Endothelial cell of umbilical vein (primary cell): Measurements from ENCODE around the gene CCDC170. TPM values are rescaled to one million over a fixed set of nuclear protein-coding genes. Genes with fewer than 3 reads are reported as not detected.

ENCODE experiments used
- BruUV-seq: library from RNA; stranded (reverse); fragments of 400-500 nt; replicated peaks from 2 replicates; lab custom pipeline; 2021; lab: Mats Ljungman, UMichigan
- CTCF ChIA-PET: fragments of 300-600, 350-600 bp; sonication (Branson Sonifier 250); formaldehyde crosslinking; loops from one replicate; lab custom pipeline; 2021; ENCODE audit warnings: antibody characterized with exemption, inconsistent platforms; lab: Charles Lee
- POLR2A ChIA-PET: fragments of 300-600, 350-600 bp; sonication (Branson Sonifier 250); formaldehyde crosslinking; loops from one replicate; lab custom pipeline; 2021; ENCODE audit warnings: antibody characterized with exemption, inconsistent platforms; lab: Charles Lee
- DNase-seq: peaks from one replicate; pipeline ENCODE4 v3.0.0-alpha.2; 2011; ENCODE audit warnings: low read depth, low spot score
- FAIRE-seq: peaks from 2 replicates; lab custom pipeline; 2011; peaks lifted over from hg19 to GRCh38; lab: Jason Lieb, UNC
- H2AFZ ChIP-seq: 2 replicates; pipeline ENCODE4 v1.6.0; 2012; ENCODE audit warnings: low read depth, low read length, control low read depth, inconsistent platforms
- H3K27ac ChIP-seq: 2 replicates; pipeline ENCODE4 v1.5.1; 2011; ENCODE audit warnings: low read depth, mild to moderate bottlenecking, control low read depth, low read length, moderate library complexity; ENCODE audit not compliant: insufficient read depth
- H3K27me3 ChIP-seq, 2 experiments: 2 replicates each; pipeline versions ENCODE4 v1.6.0 to v1.6.1; 2011; ENCODE audit warnings: low read length in 2 of 2, mixed read lengths in 1 of 2; ENCODE audit not compliant: control insufficient read depth in 2 of 2, insufficient read depth in 2 of 2
- H3K36me3 ChIP-seq, 2 experiments: 2 replicates in 1 of 2; 3 replicates in 1 of 2; pipeline ENCODE4 v1.5.1; 2011; ENCODE audit warnings: low read length in 2 of 2, mild to moderate bottlenecking in 1 of 2, moderate library complexity in 1 of 2; ENCODE audit not compliant: control insufficient read depth in 2 of 2, insufficient read depth in 2 of 2; ENCODE audit errors: extremely low read depth in 1 of 2
- H3K4me1 ChIP-seq: 3 replicates; pipeline ENCODE4 v1.5.1; 2011; ENCODE audit warnings: mild to moderate bottlenecking, low read length; ENCODE audit not compliant: control insufficient read depth, insufficient read depth; ENCODE audit errors: extremely low read depth
- H3K4me2 ChIP-seq: 2 replicates; pipeline ENCODE4 v1.6.1; 2011; ENCODE audit warnings: low read length, control low read depth, mixed read lengths; ENCODE audit not compliant: insufficient read depth
- H3K4me3 ChIP-seq, 3 experiments: fragments of 200-600 bp in 1 of 3; sonication (generic), shearing (Covaris generic) in 1 of 3; replicated peaks in 1 of 3; 2 replicates each; pipeline ENCODE4 v1.5.1; 2011 to 2016; ENCODE audit warnings: control low read depth in 3 of 3, low read length in 3 of 3, mild to moderate bottlenecking in 2 of 3, inconsistent platforms in 1 of 3, low read depth in 1 of 3, moderate library complexity in 1 of 3; ENCODE audit not compliant: insufficient read depth in 1 of 3
- H3K79me2 ChIP-seq: 2 replicates; pipeline ENCODE4 v1.6.0; 2012; ENCODE audit warnings: low read length, inconsistent platforms; ENCODE audit not compliant: control insufficient read depth, insufficient read depth
- H3K9ac ChIP-seq: replicated peaks from 2 replicates; pipeline ENCODE3; 2011; ENCODE audit warnings: low read length, control low read depth; ENCODE audit not compliant: insufficient read depth; ENCODE audit errors: extremely low read depth
- H3K9me1 ChIP-seq: replicated peaks from 3 replicates; pipeline ENCODE4 v1.6.0; 2011; ENCODE audit warnings: mild to moderate bottlenecking, low read length; ENCODE audit not compliant: control insufficient read depth, insufficient read depth; ENCODE audit errors: extremely low read depth
- H3K9me3 ChIP-seq: replicated peaks from 2 replicates; pipeline ENCODE4 v1.5.1; 2012; ENCODE audit warnings: low read length, inconsistent platforms; ENCODE audit not compliant: control insufficient read depth, insufficient read depth
- H4K20me1 ChIP-seq: replicated peaks from 2 replicates; pipeline ENCODE3; 2011; ENCODE audit warnings: mild to moderate bottlenecking, low read length; ENCODE audit not compliant: control insufficient read depth, insufficient read depth; ENCODE audit errors: extremely low read depth
- EZH2 ChIP-seq: IDR thresholded peaks from 2 replicates; pipeline ENCODE4 v1.6.1; 2012; ENCODE audit warnings: borderline replicate concordance, low read depth, mild to moderate bottlenecking, moderate library complexity, low read length, inconsistent platforms; ENCODE audit not compliant: severe bottlenecking
- FOS ChIP-seq: IDR thresholded peaks from 2 replicates; pipeline ENCODE4 v1.6.1; 2011; ENCODE audit warnings: mild to moderate bottlenecking, low read length, moderate library complexity, borderline replicate concordance; ENCODE audit not compliant: insufficient read depth
- GATA2 ChIP-seq: IDR thresholded peaks from 2 replicates; pipeline ENCODE4 v1.7.0; 2011; ENCODE audit warnings: low read depth, mild to moderate bottlenecking, moderate library complexity, mixed read lengths, low read length; ENCODE audit not compliant: insufficient read length, insufficient read depth
- JUN ChIP-seq: IDR thresholded peaks from 2 replicates; pipeline ENCODE4 v1.6.1; 2011; ENCODE audit warnings: borderline replicate concordance, low read depth; ENCODE audit not compliant: insufficient read length, insufficient read depth
- MYC ChIP-seq: IDR thresholded peaks from one replicate; pipeline ENCODE4 v1.6.1; 2011; ENCODE audit warnings: mild to moderate bottlenecking, low read depth, low read length
- POLR2A ChIP-seq: IDR thresholded peaks from 2 replicates; pipeline ENCODE4 v1.6.1; 2012; ENCODE audit warnings: low read depth, mild to moderate bottlenecking, control low read depth, low read length
- POLR2AphosphoS5 ChIP-seq: IDR thresholded peaks from 2 replicates; pipeline ENCODE4 v1.6.1; 2012; ENCODE audit warnings: low read depth, mild to moderate bottlenecking, control low read depth, low read length, moderate library complexity; ENCODE audit not compliant: insufficient read depth
- dilution Hi-C: fragments of 300-500 bp; cut with MboI; formaldehyde crosslinking; loops from one replicate; pipeline ENCODE4 v1.15.0; 2019; ENCODE audit warnings: low sequenced_read_pairs; ENCODE audit not compliant: extremely low pct_ligation_motif_present
- intact Hi-C: fragments of 100-400 bp; cut with micrococcal nuclease; formaldehyde crosslinking; loops from one replicate; pipeline ENCODE4 v1.10.0; 2022
- polyA plus RNA-seq, 4 experiments: library from polyadenylated mRNA; depleted of rRNA in 3 of 4; stranded (reverse) in 3 of 4; unstranded in 1 of 4; fragments of >200 nt; gene quantifications; 2 replicates each; pipeline versions ENCODE4 v1.2.1 to v1.2.3, GENCODE V29; 2011 to 2012; ENCODE audit warnings: missing spikeins in 1 of 4
- total RNA-seq: library from RNA; stranded (reverse); gene quantifications from 2 replicates; pipeline ENCODE4 v1.2.3, GENCODE V29; 2021
- TF ChIP-seq, protein P1 (sequence below): IDR thresholded peaks from 2 replicates; pipeline ENCODE4 v1.6.1; 2011; ENCODE audit not compliant: insufficient read depth, insufficient read length
- TF ChIP-seq, protein P2 (sequence below), 2 donors: IDR thresholded peaks; 1 replicate in 1 of 2; 2 replicates in 1 of 2; pipeline ENCODE4 v1.5.1; 2011; ENCODE audit warnings: low read length in 2 of 2, mild to moderate bottlenecking in 2 of 2, moderate library complexity in 2 of 2, control low read depth in 1 of 2, inconsistent platforms in 1 of 2, low read depth in 1 of 2; ENCODE audit not compliant: insufficient read depth in 1 of 2; ENCODE audit errors: extremely low read depth in 1 of 2

The CCDC170 gene
- total and polyA plus RNA-seq, 2 donors (not counting 3 experiments of a cell fraction or from before 2014, with no cell fraction given): 0.07 to 0.21 TPM

DNA sequence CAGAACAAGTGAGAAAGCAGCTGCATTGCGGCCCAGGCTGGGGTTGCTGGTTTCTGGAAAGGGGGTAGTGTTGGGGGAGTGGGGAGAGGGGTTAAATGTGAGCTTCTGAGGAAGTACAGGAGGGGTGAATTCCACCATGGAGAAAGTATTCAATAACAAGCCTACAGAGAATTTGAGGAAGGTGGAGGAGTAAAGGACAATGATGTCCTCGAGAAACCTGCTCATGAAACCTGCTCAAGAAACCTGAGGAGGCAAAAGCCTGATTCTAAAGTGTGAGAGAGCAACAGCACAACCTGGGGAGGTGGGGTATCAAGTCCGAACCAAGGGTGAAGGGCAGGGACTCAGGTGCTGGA is 175.4 kb downstream of the CCDC170 start:
- no peak overlapping the region for H2AFZ ChIP-seq
- no peaks in the 10 kb centered on the region for H3K4me1 ChIP-seq
- ChIA-PET CTCF (no interaction called here), POLR2A (no interaction called here)
- no peaks in the 10 kb centered on the region for H4K20me1 ChIP-seq
- no peak overlapping the region for H3K27ac ChIP-seq
- dilution Hi-C loops: no loop called here
- H3K4me2 ChIP-seq: no peak overlapping the region
- H3K9ac ChIP-seq: no peak overlapping the region
- intact Hi-C loops: no loop called here
- DNase-seq (no peak), FAIRE-seq (no peak)
- H3K27me3 ChIP-seq: peaks cover 5 to 8% of the 10 kb centered on the region in 2 experiments
- no peaks in the 10 kb centered on the region for H3K9me3 ChIP-seq
- H3K36me3 ChIP-seq: no peaks in the 10 kb centered on the region
- no peaks in the 10 kb centered on the region for H3K79me2 ChIP-seq
- H3K4me3 ChIP-seq: no peak overlapping the region
- TF ChIP-seq MYC: no peak
- no peak for TF ChIP-seq POLR2AphosphoS5
- TF ChIP-seq, protein P1, sequence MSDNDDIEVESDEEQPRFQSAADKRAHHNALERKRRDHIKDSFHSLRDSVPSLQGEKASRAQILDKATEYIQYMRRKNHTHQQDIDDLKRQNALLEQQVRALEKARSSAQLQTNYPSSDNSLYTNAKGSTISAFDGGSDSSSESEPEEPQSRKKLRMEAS: no peak
- TF ChIP-seq, protein P2, sequence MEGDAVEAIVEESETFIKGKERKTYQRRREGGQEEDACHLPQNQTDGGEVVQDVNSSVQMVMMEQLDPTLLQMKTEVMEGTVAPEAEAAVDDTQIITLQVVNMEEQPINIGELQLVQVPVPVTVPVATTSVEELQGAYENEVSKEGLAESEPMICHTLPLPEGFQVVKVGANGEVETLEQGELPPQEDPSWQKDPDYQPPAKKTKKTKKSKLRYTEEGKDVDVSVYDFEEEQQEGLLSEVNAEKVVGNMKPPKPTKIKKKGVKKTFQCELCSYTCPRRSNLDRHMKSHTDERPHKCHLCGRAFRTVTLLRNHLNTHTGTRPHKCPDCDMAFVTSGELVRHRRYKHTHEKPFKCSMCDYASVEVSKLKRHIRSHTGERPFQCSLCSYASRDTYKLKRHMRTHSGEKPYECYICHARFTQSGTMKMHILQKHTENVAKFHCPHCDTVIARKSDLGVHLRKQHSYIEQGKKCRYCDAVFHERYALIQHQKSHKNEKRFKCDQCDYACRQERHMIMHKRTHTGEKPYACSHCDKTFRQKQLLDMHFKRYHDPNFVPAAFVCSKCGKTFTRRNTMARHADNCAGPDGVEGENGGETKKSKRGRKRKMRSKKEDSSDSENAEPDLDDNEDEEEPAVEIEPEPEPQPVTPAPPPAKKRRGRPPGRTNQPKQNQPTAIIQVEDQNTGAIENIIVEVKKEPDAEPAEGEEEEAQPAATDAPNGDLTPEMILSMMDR (IDR thresholded peaks at IDR 0.05; ENCODE audit: extremely low read depth in 1 of 2, insufficient read depth in 1 of 2, low read depth in 1 of 2, low read length in 2 of 2): no peak
- no peak for TF ChIP-seq JUN
- TF ChIP-seq GATA2: no peak
- TF ChIP-seq POLR2A: no peak
- no peak for TF ChIP-seq EZH2
- TF ChIP-seq FOS: no peak
- BruUV-seq: no TSS peak
- no peaks in the 10 kb centered on the region for H3K9me1 ChIP-seq
